ENCODE results near the gene TRIB2. TPM values are rescaled to one million over a fixed set of nuclear protein-coding genes. Genes with fewer than 3 reads are reported as not detected.

The TRIB2 gene
- total and polyA plus RNA-seq, 2 of the 13 experiments (the other 11 are each of a cell fraction or from before 2014, with no cell fraction given) = 1.1 to 2.3 TPM

DNA sequence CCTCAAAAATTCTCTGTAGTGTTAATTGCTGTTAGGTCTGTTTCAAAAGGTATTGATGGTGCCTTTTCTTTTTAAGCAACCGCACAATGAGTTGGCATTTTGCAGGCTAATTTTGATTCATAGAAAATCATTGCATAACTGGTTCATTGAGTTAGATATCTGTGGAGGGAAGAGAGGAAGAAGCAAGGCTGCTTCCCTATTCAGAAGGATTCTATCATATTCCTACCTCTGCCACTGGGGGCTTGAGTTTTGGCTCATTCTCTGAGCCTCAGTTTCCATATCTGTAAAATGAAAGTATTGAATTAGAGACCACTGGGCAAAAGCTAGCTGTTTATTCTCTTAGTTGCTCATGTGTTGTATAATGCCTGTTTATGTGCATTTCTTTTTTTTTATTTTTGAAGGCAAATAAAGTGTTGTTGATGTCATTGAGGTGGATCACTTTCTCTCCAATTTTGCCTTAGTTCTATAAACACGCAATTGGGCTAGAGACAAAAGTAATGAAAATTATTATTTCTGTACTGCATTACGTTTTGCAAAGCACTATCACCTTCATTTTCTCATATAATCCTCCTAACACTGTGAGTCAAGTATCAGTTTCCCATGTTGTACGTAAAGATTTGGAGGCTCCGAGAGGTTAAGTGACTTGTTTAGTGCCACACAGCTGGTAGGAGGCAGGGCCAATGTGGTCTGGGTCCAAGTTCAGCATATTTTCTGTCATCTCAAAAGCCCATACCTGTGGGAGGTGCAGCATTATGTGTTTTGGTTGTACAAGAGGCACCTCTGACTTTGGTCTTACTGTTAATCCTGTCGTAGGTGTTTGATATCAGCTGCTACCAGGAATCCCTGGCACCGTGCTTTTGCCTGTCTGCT lies 5.9 kb downstream of the TRIB2 start (continued):
- no peak for TF ChIP-seq SUZ12 (IDR thresholded peaks at IDR 0.05; ENCODE audit: low read depth, low read length)

DNA sequence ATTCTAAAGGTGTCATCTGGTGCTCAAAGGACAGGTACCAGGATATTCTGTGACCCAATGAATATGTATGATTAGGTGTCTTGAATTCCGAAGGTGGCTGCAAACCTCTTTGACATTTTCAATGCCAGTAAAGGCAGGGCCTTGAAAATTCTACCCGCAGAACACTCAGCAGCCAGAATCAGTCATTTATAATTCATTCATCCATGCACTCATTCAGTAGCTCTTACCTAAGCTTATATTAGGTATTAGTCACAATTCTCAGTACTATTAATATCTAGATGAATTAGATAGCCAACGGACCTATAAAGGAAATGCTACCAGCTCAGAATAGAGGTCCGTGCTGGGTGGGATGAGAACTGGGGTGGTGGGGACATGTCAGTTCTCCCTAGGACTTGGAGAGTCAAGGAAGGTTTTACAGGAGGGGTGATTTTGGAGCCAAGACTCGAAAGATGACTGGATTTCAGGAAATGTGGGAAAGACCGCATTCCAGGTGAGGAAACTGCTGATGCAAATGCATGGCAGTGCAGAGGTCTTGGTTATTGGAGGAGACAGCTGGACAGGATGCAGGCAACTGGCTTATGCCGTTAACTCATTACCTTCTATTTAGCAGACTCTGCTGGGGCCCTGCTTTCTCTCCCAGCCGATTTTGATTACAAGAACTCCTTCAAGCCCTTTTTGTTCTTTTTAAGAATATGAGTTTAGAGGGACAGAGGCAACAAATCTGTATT lies 7.2 kb downstream of the TRIB2 start:
- no TSS peak for BruUV-seq (replicated peaks)
- Histone ChIP-seq H3K9ac (ENCODE audit: insufficient read depth, low read depth, low read length) (no peak overlapping the region), H3K9me3 (ENCODE audit: low read length) (no peaks in the 10 kb centered on the region), H2AFZ (ENCODE audit: low read length) (no peak overlapping the region), H4K20me1 (ENCODE audit: insufficient read depth, low read length) (no peaks in the 10 kb centered on the region), H3K36me3 (replicated peaks in 1 of 2; ENCODE audit: control insufficient read depth in 1 of 2, insufficient read depth in 2 of 2, low read length in 2 of 2) (no peaks in the 10 kb centered on the region), H3K27me3 (ENCODE audit: control insufficient read depth in 1 of 2, insufficient read depth in 2 of 2, low read length in 2 of 2) (peaks cover 0 to 9% of the 10 kb centered on the region in 2 experiments; a peak in 4 of 5 replicates), H3K4me3 (replicated peaks in 1 of 3; ENCODE audit: insufficient read depth in 1 of 3, low read depth in 2 of 3, low read length in 3 of 3) (no peak overlapping the region), H3K4me2 (ENCODE audit: low read depth, low read length) (no peak overlapping the region), H3K27ac (ENCODE audit: extremely low read length, insufficient read depth, low read length) (no peak overlapping the region), H3K79me2 (ENCODE audit: insufficient read depth, low read length) (no peaks in the 10 kb centered on the region), H3K4me1 (ENCODE audit: insufficient read depth, low read length) (peaks cover 15% of the 10 kb centered on the region)
- CTCF ChIA-PET (ENCODE audit: low intra/inter-chr PET ratio, low total read pairs) = no interaction called here
- POLR2A ChIA-PET = no interaction called here
- FAIRE-seq (no peak), DNase-seq (ENCODE audit: low spot score) (no peak), ATAC-seq (no peak)
- WGBS (ENCODE audit: low lambda C conversion rate) = 61% methylated on average over 8 of the region's 8 CpGs
- intact Hi-C loops (cut with micrococcal nuclease; ENCODE audit: unreplicated experiment) (no loop called here), in situ Hi-C loops (cut with HindIII; ENCODE audit: extremely low pct_ligation_motif_present, low pct_unique_long_range_greater_than_20kb) (no loop called here)
- no peak for TF ChIP-seq ZNF232 (CRISPR knock-in tag; IDR thresholded peaks at IDR 0.05; ENCODE audit: borderline replicate concordance)
- TF ChIP-seq, protein P1, sequence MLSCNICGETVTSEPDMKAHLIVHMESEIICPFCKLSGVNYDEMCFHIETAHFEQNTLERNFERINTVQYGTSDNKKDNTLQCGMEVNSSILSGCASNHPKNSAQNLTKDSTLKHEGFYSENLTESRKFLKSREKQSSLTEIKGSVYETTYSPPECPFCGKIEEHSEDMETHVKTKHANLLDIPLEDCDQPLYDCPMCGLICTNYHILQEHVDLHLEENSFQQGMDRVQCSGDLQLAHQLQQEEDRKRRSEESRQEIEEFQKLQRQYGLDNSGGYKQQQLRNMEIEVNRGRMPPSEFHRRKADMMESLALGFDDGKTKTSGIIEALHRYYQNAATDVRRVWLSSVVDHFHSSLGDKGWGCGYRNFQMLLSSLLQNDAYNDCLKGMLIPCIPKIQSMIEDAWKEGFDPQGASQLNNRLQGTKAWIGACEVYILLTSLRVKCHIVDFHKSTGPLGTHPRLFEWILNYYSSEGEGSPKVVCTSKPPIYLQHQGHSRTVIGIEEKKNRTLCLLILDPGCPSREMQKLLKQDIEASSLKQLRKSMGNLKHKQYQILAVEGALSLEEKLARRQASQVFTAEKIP (CRISPR knock-in tag; IDR thresholded peaks at IDR 0.05; ENCODE audit: borderline replicate concordance) = no peak
- no peak for TF ChIP-seq DNMT3B (CRISPR knock-in tag; conservative IDR thresholded peaks at IDR 0.05)
- TF ChIP-seq ZNF737 (CRISPR knock-in tag; IDR thresholded peaks at IDR 0.05; ENCODE audit: borderline replicate concordance) = no peak
- no peak for TF ChIP-seq BRD4 (CRISPR knock-in tag; IDR thresholded peaks at IDR 0.05)
- TF ChIP-seq, protein P2, sequence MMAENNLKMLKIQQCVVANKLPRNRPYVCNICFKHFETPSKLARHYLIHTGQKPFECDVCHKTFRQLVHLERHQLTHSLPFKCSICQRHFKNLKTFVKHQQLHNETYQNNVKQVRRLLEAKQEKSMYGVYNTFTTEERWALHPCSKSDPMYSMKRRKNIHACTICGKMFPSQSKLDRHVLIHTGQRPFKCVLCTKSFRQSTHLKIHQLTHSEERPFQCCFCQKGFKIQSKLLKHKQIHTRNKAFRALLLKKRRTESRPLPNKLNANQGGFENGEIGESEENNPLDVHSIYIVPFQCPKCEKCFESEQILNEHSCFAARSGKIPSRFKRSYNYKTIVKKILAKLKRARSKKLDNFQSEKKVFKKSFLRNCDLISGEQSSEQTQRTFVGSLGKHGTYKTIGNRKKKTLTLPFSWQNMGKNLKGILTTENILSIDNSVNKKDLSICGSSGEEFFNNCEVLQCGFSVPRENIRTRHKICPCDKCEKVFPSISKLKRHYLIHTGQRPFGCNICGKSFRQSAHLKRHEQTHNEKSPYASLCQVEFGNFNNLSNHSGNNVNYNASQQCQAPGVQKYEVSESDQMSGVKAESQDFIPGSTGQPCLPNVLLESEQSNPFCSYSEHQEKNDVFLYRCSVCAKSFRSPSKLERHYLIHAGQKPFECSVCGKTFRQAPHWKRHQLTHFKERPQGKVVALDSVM (CRISPR knock-in tag; IDR thresholded peaks at IDR 0.05) = no peak
- TF ChIP-seq ZNF672 (CRISPR knock-in tag; IDR thresholded peaks at IDR 0.05) = no peak
- no peak for TF ChIP-seq FOXA3 (CRISPR knock-in tag; IDR thresholded peaks at IDR 0.05)
- TF ChIP-seq FLYWCH1 (CRISPR knock-in tag; IDR thresholded peaks at IDR 0.05) = no peak
- TF ChIP-seq ZNF235 (CRISPR knock-in tag; IDR thresholded peaks at IDR 0.05; ENCODE audit: borderline replicate concordance) = no peak
- TF ChIP-seq, protein P3, sequence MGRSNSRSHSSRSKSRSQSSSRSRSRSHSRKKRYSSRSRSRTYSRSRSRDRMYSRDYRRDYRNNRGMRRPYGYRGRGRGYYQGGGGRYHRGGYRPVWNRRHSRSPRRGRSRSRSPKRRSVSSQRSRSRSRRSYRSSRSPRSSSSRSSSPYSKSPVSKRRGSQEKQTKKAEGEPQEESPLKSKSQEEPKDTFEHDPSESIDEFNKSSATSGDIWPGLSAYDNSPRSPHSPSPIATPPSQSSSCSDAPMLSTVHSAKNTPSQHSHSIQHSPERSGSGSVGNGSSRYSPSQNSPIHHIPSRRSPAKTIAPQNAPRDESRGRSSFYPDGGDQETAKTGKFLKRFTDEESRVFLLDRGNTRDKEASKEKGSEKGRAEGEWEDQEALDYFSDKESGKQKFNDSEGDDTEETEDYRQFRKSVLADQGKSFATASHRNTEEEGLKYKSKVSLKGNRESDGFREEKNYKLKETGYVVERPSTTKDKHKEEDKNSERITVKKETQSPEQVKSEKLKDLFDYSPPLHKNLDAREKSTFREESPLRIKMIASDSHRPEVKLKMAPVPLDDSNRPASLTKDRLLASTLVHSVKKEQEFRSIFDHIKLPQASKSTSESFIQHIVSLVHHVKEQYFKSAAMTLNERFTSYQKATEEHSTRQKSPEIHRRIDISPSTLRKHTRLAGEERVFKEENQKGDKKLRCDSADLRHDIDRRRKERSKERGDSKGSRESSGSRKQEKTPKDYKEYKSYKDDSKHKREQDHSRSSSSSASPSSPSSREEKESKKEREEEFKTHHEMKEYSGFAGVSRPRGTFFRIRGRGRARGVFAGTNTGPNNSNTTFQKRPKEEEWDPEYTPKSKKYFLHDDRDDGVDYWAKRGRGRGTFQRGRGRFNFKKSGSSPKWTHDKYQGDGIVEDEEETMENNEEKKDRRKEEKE (IDR thresholded peaks at IDR 0.05) = no peak
- TF ChIP-seq ZNF589 (CRISPR knock-in tag; conservative IDR thresholded peaks at IDR 0.05) = no peak
- TF ChIP-seq PHB2 (IDR thresholded peaks at IDR 0.05; ENCODE audit: partially characterized antibody) = no peak
- no peak for TF ChIP-seq MAFG (CRISPR knock-in tag; IDR thresholded peaks at IDR 0.05)
- no peak for TF ChIP-seq ZNF296 (CRISPR knock-in tag; conservative IDR thresholded peaks at IDR 0.05)
